MCF 10A (cell line): ENCODE data around the gene TCTN2. TPM values are rescaled to one million over a fixed set of nuclear protein-coding genes. Genes with fewer than 3 reads are reported as not detected.

ENCODE experiments used
- Bru-seq: library from RNA; stranded (reverse); fragments of 400-500 nt; gene quantifications from one replicate; lab custom pipeline; 2021; lab: Mats Ljungman, UMichigan
- BruChase-seq, 2 experiments: library from RNA; stranded (reverse); fragments of 400-500 nt; gene quantifications; one replicate each; lab custom pipeline; 2021; lab: Mats Ljungman, UMichigan
- BruUV-seq: library from RNA; stranded (reverse); fragments of 400-500 nt; replicated peaks from 2 replicates; lab custom pipeline; 2021; lab: Mats Ljungman, UMichigan
- CTCF ChIA-PET: fragments of 300-600 bp; sonication (Branson Sonifier 250); formaldehyde crosslinking; extraction: SDS; loops from one replicate; lab custom pipeline; 2021; ENCODE audit warnings: antibody characterized with exemption, inconsistent platforms; lab: Yijun Ruan, JAX
- POLR2A ChIA-PET: fragments of 300-600, 350-650 bp; sonication (Branson Sonifier 250); formaldehyde crosslinking; extraction: SDS; loops from one replicate; lab custom pipeline; 2020; ENCODE audit warnings: antibody characterized with exemption, inconsistent platforms; lab: Yijun Ruan, JAX
- DNase-seq: peaks from one replicate; pipeline ENCODE4 v3.0.0-alpha.2; 2018; ENCODE audit not compliant: unreplicated experiment
- H3K27ac Mint-ChIP-seq: one replicate; pipeline ENCODE4 v1.8.0; 2022; ENCODE audit warnings: mild to moderate bottlenecking, low read depth, mixed read lengths; ENCODE audit not compliant: unreplicated experiment
- H3K27me3 Mint-ChIP-seq: one replicate; pipeline ENCODE4 v1.8.0; 2022; ENCODE audit warnings: mixed read lengths; ENCODE audit not compliant: insufficient read depth, unreplicated experiment
- H3K36me3 Mint-ChIP-seq: one replicate; pipeline ENCODE4 v1.8.0; 2022; ENCODE audit warnings: mild to moderate bottlenecking, moderate library complexity, mixed read lengths; ENCODE audit not compliant: insufficient read depth, unreplicated experiment
- H3K4me1 Mint-ChIP-seq: one replicate; pipeline ENCODE4 v1.8.0; 2022; ENCODE audit warnings: mixed read lengths; ENCODE audit not compliant: insufficient read depth, unreplicated experiment
- H3K4me3 Mint-ChIP-seq: one replicate; pipeline ENCODE4 v1.8.0; 2022; ENCODE audit warnings: mild to moderate bottlenecking, moderate library complexity, mixed read lengths; ENCODE audit not compliant: unreplicated experiment
- H3K9me3 Mint-ChIP-seq: one replicate; pipeline ENCODE4 v1.8.0; 2022; ENCODE audit warnings: mixed read lengths; ENCODE audit not compliant: unreplicated experiment
- intact Hi-C: fragments of 100-400 bp; cut with micrococcal nuclease; formaldehyde crosslinking; loops from 2 replicates; pipeline ENCODE4 v1.14.1; 2022
- long read RNA-seq: library from polyadenylated mRNA; stranded (forward); transcript quantifications from one replicate; pipeline ENCODE4 v2.0.0, GENCODE V29; 2022
- total RNA-seq: library from RNA; stranded (reverse); gene quantifications from 2 replicates; pipeline ENCODE4 v1.2.3, GENCODE V29; 2022
- TF ChIP-seq, protein P1 (sequence below): fragments of 200-600 bp; IDR thresholded peaks from one replicate; pipeline ENCODE4 v1.8.0; 2022; ENCODE audit warnings: antibody characterized with exemption, mild to moderate bottlenecking; ENCODE audit not compliant: unreplicated experiment

Gene TCTN2
- 5.0 and 9.4 TPM in 2 replicates for total RNA-seq
- percentile 49 among the genes with signal in this experiment for Bru-seq, nascent RNA
- BruChase-seq, experiment 1, labeled RNA remaining after a 6-hour chase, result percentile 62 among the genes with signal in this experiment
- BruChase-seq, experiment 2, labeled RNA remaining after a 2-hour chase, result percentile 57 among the genes with signal in this experiment
- long read RNA-seq, partial matches to known transcripts, result 1 of 2 reads
- long read RNA-seq, other reads (novel, unspliced or antisense), result 1 of 2 reads

DNA sequence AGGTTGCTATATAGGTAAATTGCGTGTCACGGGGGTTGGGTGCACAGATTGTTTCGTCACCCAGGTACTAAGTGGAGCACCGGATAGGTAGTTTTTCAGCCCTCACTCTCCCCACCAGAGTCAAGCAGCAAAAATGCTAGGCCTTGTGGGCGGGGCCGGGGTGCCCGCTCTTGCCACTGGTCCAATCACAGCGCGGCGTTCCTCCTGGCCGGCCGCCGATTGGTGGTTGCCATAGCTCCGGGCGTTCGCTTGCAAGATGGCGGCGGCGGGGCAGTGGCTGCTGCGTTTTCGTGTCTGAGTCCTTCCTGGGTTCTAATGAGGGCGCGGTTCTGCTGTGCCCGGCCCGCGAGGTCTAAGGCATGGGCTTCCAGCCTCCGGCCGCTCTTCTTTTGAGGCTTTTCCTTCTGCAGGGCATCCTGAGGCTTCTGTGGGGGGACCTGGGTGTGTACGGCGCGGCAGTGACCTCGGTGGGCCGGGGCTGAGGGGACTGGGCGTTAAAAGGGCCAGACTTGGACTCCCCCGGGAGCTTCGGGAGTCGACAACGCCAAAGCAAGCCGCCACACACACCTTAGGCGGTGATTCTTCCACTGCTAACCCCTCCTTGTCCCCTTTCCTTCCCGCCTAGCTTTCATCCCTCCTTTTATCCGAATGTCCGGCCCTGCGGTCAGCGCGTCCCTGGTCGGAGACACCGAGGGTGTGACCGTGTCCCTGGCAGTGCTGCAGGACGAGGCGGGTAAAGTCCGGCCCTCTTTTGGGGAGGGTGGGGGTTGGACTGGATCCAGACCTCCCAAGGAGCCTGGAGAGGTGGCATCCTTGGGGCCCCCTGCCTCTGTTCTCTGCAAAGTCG is at the start of gene TCTN2:
TSS of gene TCTN2 (plus strand) at position 232 of the 847 bp plus-strand sequence. CDS start at position 360, 128 bp downstream.
- Mint-ChIP-seq H3K4me1 (peaks cover 16% of the 10 kb centered on the region), H3K27me3 (no peaks in the 10 kb centered on the region), H3K36me3 (peaks cover 31% of the 10 kb centered on the region), H3K27ac (peak within 1 kb of the TSS; percentile 57), H3K4me3 (peak within 1 kb of the TSS; percentile 79), H3K9me3 (no peaks in the 10 kb centered on the region)
- intact Hi-C loops, result no loop called here
- CTCF ChIA-PET, result no interaction called here
- TF ChIP-seq, protein P1, sequence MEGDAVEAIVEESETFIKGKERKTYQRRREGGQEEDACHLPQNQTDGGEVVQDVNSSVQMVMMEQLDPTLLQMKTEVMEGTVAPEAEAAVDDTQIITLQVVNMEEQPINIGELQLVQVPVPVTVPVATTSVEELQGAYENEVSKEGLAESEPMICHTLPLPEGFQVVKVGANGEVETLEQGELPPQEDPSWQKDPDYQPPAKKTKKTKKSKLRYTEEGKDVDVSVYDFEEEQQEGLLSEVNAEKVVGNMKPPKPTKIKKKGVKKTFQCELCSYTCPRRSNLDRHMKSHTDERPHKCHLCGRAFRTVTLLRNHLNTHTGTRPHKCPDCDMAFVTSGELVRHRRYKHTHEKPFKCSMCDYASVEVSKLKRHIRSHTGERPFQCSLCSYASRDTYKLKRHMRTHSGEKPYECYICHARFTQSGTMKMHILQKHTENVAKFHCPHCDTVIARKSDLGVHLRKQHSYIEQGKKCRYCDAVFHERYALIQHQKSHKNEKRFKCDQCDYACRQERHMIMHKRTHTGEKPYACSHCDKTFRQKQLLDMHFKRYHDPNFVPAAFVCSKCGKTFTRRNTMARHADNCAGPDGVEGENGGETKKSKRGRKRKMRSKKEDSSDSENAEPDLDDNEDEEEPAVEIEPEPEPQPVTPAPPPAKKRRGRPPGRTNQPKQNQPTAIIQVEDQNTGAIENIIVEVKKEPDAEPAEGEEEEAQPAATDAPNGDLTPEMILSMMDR, result no peak
- DNase-seq, result peak; percentile 89
- BruUV-seq, result TSS peak; percentile 53
- POLR2A ChIA-PET, result interaction anchor here (0.6 to 2.2 kb wide), 6 partner anchors 10 to 438 kb away, joined by 3 to 26 read pairs (median 4); partner anchors contain the start of genes ATP6V0A2 and MPHOSPH9

DNA sequence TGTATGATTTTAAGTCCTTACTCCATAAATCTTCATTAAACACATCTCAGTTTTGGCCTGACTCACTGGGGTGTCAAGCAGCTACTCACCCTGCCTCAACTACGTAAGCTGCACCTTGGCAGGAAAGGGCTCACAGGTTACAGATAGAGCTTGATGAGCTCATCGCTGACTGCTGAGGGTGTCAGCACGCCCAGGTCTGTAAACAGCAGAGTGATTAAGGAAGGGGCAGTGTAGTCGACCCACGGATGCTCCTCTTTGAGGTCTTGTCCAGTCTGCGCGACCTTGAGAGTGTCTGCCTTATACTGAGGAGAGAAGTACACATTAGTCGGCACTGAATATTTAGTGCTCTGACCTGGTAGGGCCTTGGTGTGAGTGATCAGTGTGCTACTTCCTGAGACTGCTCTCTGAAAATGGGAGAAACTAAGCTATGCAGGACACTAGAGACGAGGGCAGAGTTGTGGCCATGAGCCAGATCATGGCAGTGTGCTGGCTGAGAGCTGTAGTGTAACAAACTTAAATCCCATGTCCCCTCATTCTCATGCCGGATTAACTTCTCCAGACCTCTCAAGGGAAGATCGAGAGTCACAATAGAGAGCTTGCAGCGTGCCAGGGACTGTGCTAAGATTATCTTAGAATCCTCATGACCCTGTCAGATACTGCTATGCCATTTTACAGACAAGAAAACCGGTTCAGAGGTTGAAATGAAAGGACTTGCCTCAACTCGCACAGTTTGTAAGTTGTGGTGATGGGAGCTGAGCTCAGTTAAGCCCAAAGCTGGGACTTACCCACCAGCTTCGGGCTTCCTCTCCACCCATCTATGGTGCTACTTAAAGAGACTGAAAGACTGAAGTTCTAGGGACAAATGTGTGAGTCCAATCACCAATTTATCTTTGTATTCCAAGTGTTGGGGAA is 49.0 kb upstream of the TCTN2 start:
- BruUV-seq, result no TSS peak
- H3K27ac Mint-ChIP-seq, result peak overlapping the region; percentile 59
- peaks cover 93% of the 10 kb centered on the region for H3K36me3 Mint-ChIP-seq
- ChIA-PET CTCF (interaction anchor here (0.8 to 1.3 kb wide), 2 partner anchors 9 to 256 kb away, joined by 3 to 4 read pairs; no protein-coding TSS in a partner anchor), POLR2A (interaction anchor here (1.1 to 4.9 kb wide), 3 partner anchors 11 to 19 kb away, joined by 4 to 33 read pairs (median 17); partner anchors contain the start of genes DDX55, EIF2B1 and GTF2H3)
- intact Hi-C loops, result no loop called here
- TF ChIP-seq, protein P1, result no peak
- H3K4me1 Mint-ChIP-seq, result no peaks in the 10 kb centered on the region
- no peaks in the 10 kb centered on the region for H3K9me3 Mint-ChIP-seq
- DNase-seq, result no peak
- H3K27me3 Mint-ChIP-seq, result no peaks in the 10 kb centered on the region
- no peak overlapping the region for H3K4me3 Mint-ChIP-seq

DNA sequence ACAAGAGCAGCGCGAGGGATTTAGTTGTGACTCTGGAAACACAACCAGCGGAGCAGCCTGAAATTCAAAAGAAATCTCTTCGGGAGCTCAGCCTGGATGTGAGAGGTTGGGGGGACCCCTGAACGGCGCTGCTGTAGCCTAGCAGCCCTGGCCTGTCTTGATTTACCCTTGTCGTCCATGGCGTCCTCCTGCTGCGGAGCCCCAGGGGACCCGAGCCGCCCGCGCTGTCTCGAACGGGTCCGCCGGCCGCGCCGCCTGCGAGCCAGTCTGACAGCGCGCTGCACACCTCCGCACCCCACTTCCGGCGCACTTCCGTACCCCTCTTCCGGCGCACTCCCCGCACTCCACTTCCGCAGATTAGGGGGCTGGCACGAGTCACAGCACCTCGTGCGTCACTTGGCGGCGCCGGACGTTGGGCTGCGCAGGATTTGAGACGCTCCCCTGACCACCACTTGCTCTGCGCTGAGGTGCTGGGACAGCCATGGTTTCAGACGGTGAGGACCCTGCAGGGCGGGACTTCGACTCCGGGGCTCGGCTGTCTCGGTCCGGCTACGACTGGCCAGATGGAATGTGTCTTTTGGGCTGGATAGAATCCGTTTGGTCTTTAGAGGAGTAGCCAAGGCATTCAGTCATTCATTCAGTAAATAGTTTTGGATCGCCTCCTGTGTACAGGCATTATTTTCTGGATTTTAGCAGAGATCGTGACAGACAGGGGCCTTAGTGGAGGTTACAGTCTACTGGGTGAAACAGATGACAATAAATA is 37.4 kb upstream of the TCTN2 start, which contains the start of the genes EIF2B1 and GTF2H3:
TSS of gene EIF2B1 (minus strand) at position 308 of the 763 bp plus-strand sequence. CDS start at position 179, 129 bp downstream.
TSS of gene GTF2H3 (plus strand) at position 451 of the 763 bp plus-strand sequence. CDS start at position 482, 31 bp downstream.
- Mint-ChIP-seq H3K27ac (peak within 1 kb of the TSS; percentile 99), H3K36me3 (peaks cover 57% of the 10 kb centered on the region), H3K9me3 (no peaks in the 10 kb centered on the region), H3K4me3 (peak within 1 kb of the TSS; percentile 93), H3K27me3 (no peaks in the 10 kb centered on the region), H3K4me1 (peaks cover 9% of the 10 kb centered on the region)
- CTCF ChIA-PET, result no interaction called here
- no TSS peak for BruUV-seq
- POLR2A ChIA-PET, result interaction anchor here (0.5 to 2.0 kb wide), 16 partner anchors 9 to 401 kb away, joined by 3 to 17 read pairs (median 5); partner anchors contain the start of genes DDX55, KMT5A, MPHOSPH9 and MTRFR
- TF ChIP-seq, protein P1, result no peak
- peak; percentile 97 for DNase-seq
- intact Hi-C loops, result no loop called here
